Left ventricle myocardium inferior (tissue), 1 donor: ENCODE measurements around the gene COQ8A. TPM values are rescaled to one million over a fixed set of nuclear protein-coding genes. Genes with fewer than 3 reads are reported as not detected.

ENCODE experiments used
- DNase-seq: peaks from one replicate; pipeline ENCODE4 v3.0.0-alpha.2; 2020
- H3K27ac ChIP-seq: fragments of 200-600 bp; replicated peaks from 2 replicates; pipeline ENCODE4 v1.8.0; 2021
- H3K27me3 ChIP-seq: fragments of 200-600 bp; 2 replicates; pipeline ENCODE4 v1.8.0; 2021; ENCODE audit warnings: low read depth
- H3K36me3 ChIP-seq: fragments of 200-600 bp; 2 replicates; pipeline ENCODE4 v1.8.0; 2021
- H3K4me1 ChIP-seq: fragments of 200-600 bp; 2 replicates; pipeline ENCODE4 v1.8.0; 2021
- H3K4me3 ChIP-seq: fragments of 200-600 bp; 2 replicates; pipeline ENCODE4 v1.8.0; 2021; ENCODE audit warnings: mild to moderate bottlenecking, moderate library complexity
- H3K9me3 ChIP-seq: fragments of 200-600 bp; replicated peaks from 2 replicates; pipeline ENCODE4 v1.8.0; 2021
- intact Hi-C: fragments of 100-400 bp; cut with micrococcal nuclease; formaldehyde crosslinking; loops from one replicate; pipeline ENCODE4 v1.11.0; 2022
- total RNA-seq: library from RNA; stranded (reverse); fragmentation: NEBNext Ultra II Directional; extraction: Animal tissue kit (Norgen Biotek cat#: 25700); gene quantifications from one replicate; pipeline ENCODE4 v1.2.1, GENCODE V29; 2021
- TF ChIP-seq, protein P1 (sequence below): fragments of 200-600 bp; IDR thresholded peaks from 2 replicates; pipeline ENCODE4 v1.8.0; 2021; ENCODE audit warnings: antibody characterized with exemption, mild to moderate bottlenecking, borderline replicate concordance
- donor health status: DM: no; HTN: yes; CAD: no; lungs with severe emphysema.

COQ8A gene
- total RNA-seq, 1 donor from 2014 or later, result 357 TPM

DNA sequence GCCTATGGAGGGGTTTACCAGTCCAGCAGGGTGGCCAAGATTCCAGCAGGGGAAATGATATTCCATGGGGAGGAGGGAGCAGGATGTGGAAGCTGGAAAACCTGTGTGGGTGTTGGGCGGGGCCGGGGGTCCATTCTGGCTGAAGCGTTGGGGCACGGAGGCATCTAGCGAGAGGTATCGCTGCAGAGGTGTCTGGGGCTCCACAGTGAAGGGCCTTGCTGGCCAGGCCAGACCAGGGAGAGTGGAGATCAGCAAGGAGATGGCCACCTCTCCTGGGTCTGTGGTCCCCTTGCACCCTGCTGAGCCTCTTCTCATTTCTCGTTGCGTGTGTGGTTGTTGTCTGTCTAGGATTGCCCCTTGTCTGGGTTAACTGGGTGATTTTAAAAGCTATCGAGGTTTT, 6.2 kb downstream of the COQ8A start:
- no peak for DNase-seq
- H3K27ac ChIP-seq, result peak overlapping the region; percentile 93
- intact Hi-C loops, result no loop called here
- H3K4me3 ChIP-seq, result peak overlapping the region; percentile 99
- peaks cover 9% of the 10 kb centered on the region for H3K36me3 ChIP-seq
- H3K27me3 ChIP-seq, result no peaks in the 10 kb centered on the region
- peaks cover 83% of the 10 kb centered on the region for H3K4me1 ChIP-seq
- TF ChIP-seq, protein P1, sequence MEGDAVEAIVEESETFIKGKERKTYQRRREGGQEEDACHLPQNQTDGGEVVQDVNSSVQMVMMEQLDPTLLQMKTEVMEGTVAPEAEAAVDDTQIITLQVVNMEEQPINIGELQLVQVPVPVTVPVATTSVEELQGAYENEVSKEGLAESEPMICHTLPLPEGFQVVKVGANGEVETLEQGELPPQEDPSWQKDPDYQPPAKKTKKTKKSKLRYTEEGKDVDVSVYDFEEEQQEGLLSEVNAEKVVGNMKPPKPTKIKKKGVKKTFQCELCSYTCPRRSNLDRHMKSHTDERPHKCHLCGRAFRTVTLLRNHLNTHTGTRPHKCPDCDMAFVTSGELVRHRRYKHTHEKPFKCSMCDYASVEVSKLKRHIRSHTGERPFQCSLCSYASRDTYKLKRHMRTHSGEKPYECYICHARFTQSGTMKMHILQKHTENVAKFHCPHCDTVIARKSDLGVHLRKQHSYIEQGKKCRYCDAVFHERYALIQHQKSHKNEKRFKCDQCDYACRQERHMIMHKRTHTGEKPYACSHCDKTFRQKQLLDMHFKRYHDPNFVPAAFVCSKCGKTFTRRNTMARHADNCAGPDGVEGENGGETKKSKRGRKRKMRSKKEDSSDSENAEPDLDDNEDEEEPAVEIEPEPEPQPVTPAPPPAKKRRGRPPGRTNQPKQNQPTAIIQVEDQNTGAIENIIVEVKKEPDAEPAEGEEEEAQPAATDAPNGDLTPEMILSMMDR, result no peak
- peaks cover 8% of the 10 kb centered on the region for H3K9me3 ChIP-seq

DNA sequence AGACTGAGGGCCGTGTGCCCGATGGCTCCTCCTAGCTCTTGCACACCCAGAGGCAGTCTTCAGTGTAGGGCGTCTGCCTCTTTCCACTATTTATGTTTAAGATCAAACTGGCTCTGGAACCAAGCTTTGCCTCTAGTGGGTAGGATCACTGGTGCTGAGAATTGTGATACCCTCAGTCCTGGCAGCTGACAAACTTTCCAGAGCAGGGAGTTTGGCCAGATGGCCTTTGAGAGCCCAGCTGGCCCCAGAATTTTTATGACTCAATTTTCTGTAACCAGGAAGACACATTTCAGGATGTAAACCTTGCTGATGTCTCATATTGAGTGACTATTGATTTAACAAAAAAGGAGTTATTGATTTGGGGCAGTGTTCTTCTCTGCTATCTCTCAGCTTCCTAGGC, 6.7 kb downstream of the COQ8A start:
- Histone ChIP-seq H3K27ac (peak overlapping the region; percentile 93), H3K27me3 (no peaks in the 10 kb centered on the region), H3K4me3 (no peak overlapping the region), H3K4me1 (peaks cover 83% of the 10 kb centered on the region), H3K9me3 (peaks cover 8% of the 10 kb centered on the region), H3K36me3 (peaks cover 9% of the 10 kb centered on the region)
- TF ChIP-seq, protein P1, result no peak
- intact Hi-C loops, result no loop called here
- no peak for DNase-seq

DNA sequence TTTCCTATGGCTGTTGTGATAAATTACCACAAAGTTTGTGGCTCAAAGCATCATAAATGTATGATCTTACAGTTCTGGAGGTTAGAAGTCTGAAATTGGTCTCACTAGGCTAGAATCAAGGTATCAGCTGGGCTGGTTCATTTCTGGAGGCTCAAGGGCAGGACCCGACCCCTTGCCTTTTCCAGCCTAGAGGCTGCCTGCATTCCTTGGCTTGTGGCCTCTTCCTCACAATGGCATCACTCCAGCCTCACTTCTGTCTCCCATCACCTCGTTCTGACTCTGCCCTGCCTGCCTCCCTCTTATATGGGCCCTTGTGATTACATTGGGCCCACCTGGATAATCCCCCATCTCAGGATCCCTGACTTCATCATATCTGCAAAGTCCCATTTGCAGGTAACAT, 8.0 kb downstream of the COQ8A start:
- DNase-seq, result no peak
- Histone ChIP-seq H3K27me3 (no peaks in the 10 kb centered on the region), H3K27ac (no peak overlapping the region), H3K9me3 (peaks cover 8% of the 10 kb centered on the region), H3K4me1 (peaks cover 85% of the 10 kb centered on the region), H3K36me3 (peaks cover 9% of the 10 kb centered on the region), H3K4me3 (no peak overlapping the region)
- intact Hi-C loops, result no loop called here
- TF ChIP-seq, protein P1, result no peak

DNA sequence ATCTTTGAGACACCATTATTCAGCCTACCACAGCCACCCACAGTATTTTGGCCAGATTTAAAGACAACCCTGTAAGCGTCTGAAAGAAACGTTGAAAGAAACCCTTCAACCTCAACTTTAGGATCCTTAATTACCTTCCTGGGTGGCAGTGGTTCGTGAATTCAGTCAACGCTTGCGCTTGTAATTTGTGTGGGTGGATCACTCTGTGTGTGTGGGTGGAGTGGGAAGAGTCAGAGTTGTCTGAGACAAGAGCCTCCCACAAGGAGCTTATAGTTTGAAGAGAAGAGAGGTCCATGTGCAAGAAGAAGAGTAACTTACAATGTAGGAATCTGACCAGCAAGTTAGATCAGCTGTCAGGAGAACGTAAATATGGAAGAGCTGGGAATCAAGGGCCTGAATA, 8.4 kb downstream of the COQ8A start:
- Histone ChIP-seq H3K4me1 (peaks cover 85% of the 10 kb centered on the region), H3K36me3 (peaks cover 9% of the 10 kb centered on the region), H3K4me3 (no peak overlapping the region), H3K27ac (peak overlapping the region; percentile 3), H3K27me3 (no peaks in the 10 kb centered on the region), H3K9me3 (peaks cover 8% of the 10 kb centered on the region)
- intact Hi-C loops, result no loop called here
- no peak for DNase-seq
- TF ChIP-seq, protein P1, result no peak

DNA sequence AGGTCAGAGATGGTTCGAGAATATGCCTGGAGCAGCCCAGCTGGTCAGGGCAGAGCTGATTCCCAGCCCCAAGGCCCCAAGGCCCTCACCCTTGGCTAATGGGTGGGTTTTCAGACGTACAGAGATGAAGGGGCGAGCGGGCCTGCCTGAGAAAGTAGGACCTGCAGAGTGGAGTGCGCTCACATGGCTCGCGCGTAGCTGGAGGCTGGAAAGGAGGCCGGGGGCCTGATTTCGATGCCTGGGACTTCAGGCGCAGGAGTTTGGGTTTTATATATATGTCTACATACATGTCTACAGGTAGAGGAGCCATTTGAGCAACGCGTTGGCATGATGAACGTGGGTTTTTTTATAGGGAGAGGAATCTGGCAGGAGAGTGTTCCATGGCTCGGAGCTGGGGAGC, 8.9 kb downstream of the COQ8A start:
- no peaks in the 10 kb centered on the region for H3K27me3 ChIP-seq
- intact Hi-C loops, result no loop called here
- peaks cover 85% of the 10 kb centered on the region for H3K4me1 ChIP-seq
- peaks cover 9% of the 10 kb centered on the region for H3K36me3 ChIP-seq
- no peak overlapping the region for H3K4me3 ChIP-seq
- no peak for DNase-seq
- H3K9me3 ChIP-seq, result peaks cover 8% of the 10 kb centered on the region
- H3K27ac ChIP-seq, result peak overlapping the region; percentile 3
- TF ChIP-seq, protein P1, result no peak

DNA sequence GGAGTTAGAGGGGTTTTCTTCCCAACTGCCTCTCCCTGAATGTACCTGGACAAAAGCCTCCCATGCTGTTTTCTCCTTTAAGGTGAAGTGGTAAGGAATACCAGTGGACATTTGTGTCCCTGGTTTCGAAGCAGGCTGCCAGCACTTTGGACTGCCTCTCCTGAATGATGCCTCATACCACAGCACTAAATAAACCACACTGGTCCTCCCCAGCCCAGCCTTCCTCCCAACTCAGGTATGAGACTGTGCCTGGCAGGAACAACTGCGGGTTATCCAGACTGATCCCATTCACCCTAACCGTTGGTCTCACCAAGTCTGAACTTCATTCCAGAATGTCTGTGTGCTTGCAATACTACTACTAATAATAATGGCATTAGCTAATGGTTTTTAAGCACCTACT, 9.3 kb downstream of the COQ8A start:
- TF ChIP-seq, protein P1, result no peak
- no peaks in the 10 kb centered on the region for H3K27me3 ChIP-seq
- H3K27ac ChIP-seq, result peak overlapping the region; percentile 3
- peaks cover 9% of the 10 kb centered on the region for H3K36me3 ChIP-seq
- H3K4me1 ChIP-seq, result peaks cover 85% of the 10 kb centered on the region
- peaks cover 8% of the 10 kb centered on the region for H3K9me3 ChIP-seq
- no peak for DNase-seq
- intact Hi-C loops, result no loop called here
- H3K4me3 ChIP-seq, result no peak overlapping the region
